Small intestine (tissue), 7 donors: ENCODE data around the gene GIGYF1. TPM values are rescaled to one million over a fixed set of nuclear protein-coding genes. Genes with fewer than 3 reads are reported as not detected.
"Not testable (repeated sequence)": the region's sequence is repeated elsewhere in the genome, so short reads cannot be mapped to it uniquely, and the experiment has no call there.

Experiments used
- DNase-seq, 2 donors: peaks; one replicate each; pipeline versions ENCODE4 v3.0.0 to v3.0.0-alpha.2; 2013
- FAIRE-seq: peaks from 2 replicates; lab custom pipeline; 2012; peaks lifted over from hg19 to GRCh38; lab: Jason Lieb, UNC
- H3K27ac ChIP-seq, 3 donors: one replicate each; pipeline ENCODE4 v1.5.1; 2013; ENCODE audit warnings: low read length in 2 of 3, mild to moderate bottlenecking in 2 of 3, control low read depth in 1 of 3, inconsistent platforms in 1 of 3, low read depth in 1 of 3, moderate library complexity in 1 of 3
- H3K27me3 ChIP-seq, 3 donors: one replicate each; pipeline ENCODE4 v1.6.1; 2013; ENCODE audit warnings: low read length in 3 of 3, inconsistent platforms in 1 of 3; ENCODE audit not compliant: control insufficient read depth in 3 of 3, insufficient read depth in 3 of 3
- H3K36me3 ChIP-seq, 3 donors: one replicate each; pipeline ENCODE4 v1.6.1; 2013; ENCODE audit warnings: low read length in 3 of 3, inconsistent platforms in 1 of 3, low read depth in 1 of 3, mild to moderate bottlenecking in 1 of 3, moderate library complexity in 1 of 3; ENCODE audit not compliant: control insufficient read depth in 3 of 3, insufficient read depth in 2 of 3
- H3K4me1 ChIP-seq, 3 donors: one replicate each; pipeline ENCODE4 v1.6.1; 2013; ENCODE audit warnings: low read length in 2 of 3, inconsistent platforms in 1 of 3, low read depth in 1 of 3, mild to moderate bottlenecking in 1 of 3, moderate library complexity in 1 of 3; ENCODE audit not compliant: control insufficient read depth in 3 of 3, insufficient read depth in 2 of 3
- H3K4me3 ChIP-seq, 3 donors: one replicate each; pipeline ENCODE4 v1.5.1; 2013; ENCODE audit warnings: low read length in 3 of 3, control low read depth in 1 of 3, inconsistent platforms in 1 of 3, low read depth in 1 of 3, mild to moderate bottlenecking in 1 of 3, moderate library complexity in 1 of 3
- H3K9me3 ChIP-seq, 2 donors: one replicate each; pipeline ENCODE4 v1.6.1; 2013; ENCODE audit warnings: low read depth in 1 of 2, low read length in 1 of 2; ENCODE audit not compliant: control insufficient read depth in 2 of 2, insufficient read depth in 1 of 2
- WGBS, 3 donors: extraction: QIAGEN DNeasy Blood & Tissue Kit; methylation state at CpG; one replicate each; pipeline ENCODE4 v1.1.7; 2013; 5-methylcytosine and 5-hydroxymethylcytosine counted together
- polyA plus RNA-seq, 4 donors: library from polyadenylated mRNA; stranded (reverse) in 3 of 4; unstranded in 1 of 4; fragments of 200-250 nt in 3 of 4; fragments of 120-200 nt in 1 of 4; gene quantifications; one replicate each; pipeline versions ENCODE4 v1.2.1 to v1.2.3, GENCODE V29; 2013
- donor health status: healthy with polysubstance abuse.
- donor health status: control.
- donor health status: control.
- donor health status: Bipolar disorder and iron deficiency.
- donor health status: healthy.

GIGYF1 gene
- polyA plus RNA-seq, 4 donors = 15.7 to 49.1 (median 17.9) TPM

GRCh38 chr7:100669106-100669505 lies 24.9 kb downstream of the GIGYF1 start:
- DNase-seq, H3K27ac ChIP-seq, H3K27me3 ChIP-seq, H3K9me3 ChIP-seq, H3K36me3 ChIP-seq, H3K4me1 ChIP-seq, H3K4me3 ChIP-seq, FAIRE-seq: not testable (repeated sequence)
- WGBS, 3 donors = 93 to 97% (median 95%) methylated on average over 12 of the region's 12 CpGs

- DNase-seq (no peak), FAIRE-seq (no peak)
- no peaks in the 10 kb centered on the region for H3K9me3 ChIP-seq
- 82 to 90% (median 87%) methylated on average over 2 of the region's 2 CpGs for WGBS, 3 donors
- no peaks in the 10 kb centered on the region for H3K36me3 ChIP-seq
- H3K27ac ChIP-seq = no peak overlapping the region
- no peaks in the 10 kb centered on the region for H3K4me1 ChIP-seq
- peaks cover 0 to 9% (median 0%) of the 10 kb centered on the region in 3 donors for H3K27me3 ChIP-seq
- no peak overlapping the region for H3K4me3 ChIP-seq
These were observed 26.0 kb downstream of the GIGYF1 start for GRCh38 chr7:100668069-100668449.

- no peak for DNase-seq
- H3K9me3 ChIP-seq = no peaks in the 10 kb centered on the region
- FAIRE-seq = no peak
- no peaks in the 10 kb centered on the region for H3K36me3 ChIP-seq
- H3K27ac ChIP-seq = no peak overlapping the region
- H3K4me1 ChIP-seq = no peaks in the 10 kb centered on the region
- peaks cover 0 to 9% (median 0%) of the 10 kb centered on the region in 3 donors for H3K27me3 ChIP-seq
- H3K4me3 ChIP-seq = no peak overlapping the region
- 79 to 82% (median 82%) methylated on average over 16 of the region's 16 CpGs for WGBS, 3 donors
These were observed 26.6 kb downstream of the GIGYF1 start for GRCh38 chr7:100667331-100668068.

GRCh38 chr7:100665168-100665726 lies 28.8 kb downstream of the GIGYF1 start:
- H3K4me3 ChIP-seq = no peak overlapping the region
- no peaks in the 10 kb centered on the region for H3K9me3 ChIP-seq
- 94 to 96% (median 95%) methylated on average over 5 of the region's 5 CpGs for WGBS, 3 donors
- no peaks in the 10 kb centered on the region for H3K4me1 ChIP-seq
- no peak overlapping the region for H3K27ac ChIP-seq
- DNase-seq (no peak), FAIRE-seq (no peak)
- H3K27me3 ChIP-seq = peaks cover 0 to under 1% (median 0%) of the 10 kb centered on the region in 3 donors
- H3K36me3 ChIP-seq = no peaks in the 10 kb centered on the region

DNA sequence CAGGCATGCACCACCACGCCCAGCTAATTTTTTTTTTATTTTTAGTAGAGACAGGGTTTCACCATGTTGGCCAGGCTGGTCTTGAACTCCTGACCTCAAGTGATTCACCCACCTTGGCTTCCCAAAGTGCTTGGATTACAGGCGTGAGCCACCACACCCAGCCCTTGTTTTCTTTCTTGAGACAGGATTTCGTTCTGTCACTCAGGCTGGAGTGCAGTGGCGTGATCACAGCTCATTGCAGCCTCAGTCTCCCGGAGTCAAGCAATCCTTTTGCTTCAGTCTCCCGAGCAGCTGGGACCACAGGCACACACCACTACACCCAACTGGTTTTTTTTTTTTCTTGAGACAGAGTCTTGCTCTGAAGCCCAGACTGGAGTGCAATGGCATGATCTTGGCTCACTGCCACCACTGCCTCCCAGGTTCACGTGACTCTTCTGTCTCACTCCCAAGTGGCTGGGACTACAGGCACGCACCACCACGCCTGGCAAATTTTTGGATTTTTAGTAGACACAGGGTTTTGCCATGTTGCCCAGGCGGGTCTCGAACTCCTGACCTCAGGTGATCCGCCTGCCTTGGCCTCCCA lies 31.8 kb downstream of the GIGYF1 start:
- DNase-seq, FAIRE-seq, H3K9me3 ChIP-seq, H3K27ac ChIP-seq, H3K4me3 ChIP-seq, H3K4me1 ChIP-seq, H3K36me3 ChIP-seq: not testable (repeated sequence)
- WGBS, 3 donors = 51 to 77% (median 60%) methylated on average over 12 of the region's 12 CpGs
- H3K27me3 ChIP-seq = peaks cover 0 to 11% (median 2%) of the 10 kb centered on the region in 3 donors

GRCh38 chr7:100655908-100656674 lies 38.0 kb downstream of the GIGYF1 start, which contains the start of gene ACTL6B:
Gene ACTL6B, minus strand, starts transcription at chr7:100656448. Its CDS starts 94 bp downstream, at chr7:100656354.
- Histone ChIP-seq H3K4me1 (no peaks in the 10 kb centered on the region), H3K27ac (no peak within 1 kb of the TSS), H3K27me3 (peaks cover 0 to 44% (median 17%) of the 10 kb centered on the region in 3 donors), H3K36me3 (no peaks in the 10 kb centered on the region), H3K4me3 (no peak within 1 kb of the TSS), H3K9me3 (peaks cover 2 to 6% of the 10 kb centered on the region in 2 donors)
- 11 to 24% (median 19%) methylated on average over 43 to 63 of the region's 63 CpGs for WGBS, 3 donors
- DNase-seq (peak; percentile 36 to 77), FAIRE-seq (no peak)

DNA sequence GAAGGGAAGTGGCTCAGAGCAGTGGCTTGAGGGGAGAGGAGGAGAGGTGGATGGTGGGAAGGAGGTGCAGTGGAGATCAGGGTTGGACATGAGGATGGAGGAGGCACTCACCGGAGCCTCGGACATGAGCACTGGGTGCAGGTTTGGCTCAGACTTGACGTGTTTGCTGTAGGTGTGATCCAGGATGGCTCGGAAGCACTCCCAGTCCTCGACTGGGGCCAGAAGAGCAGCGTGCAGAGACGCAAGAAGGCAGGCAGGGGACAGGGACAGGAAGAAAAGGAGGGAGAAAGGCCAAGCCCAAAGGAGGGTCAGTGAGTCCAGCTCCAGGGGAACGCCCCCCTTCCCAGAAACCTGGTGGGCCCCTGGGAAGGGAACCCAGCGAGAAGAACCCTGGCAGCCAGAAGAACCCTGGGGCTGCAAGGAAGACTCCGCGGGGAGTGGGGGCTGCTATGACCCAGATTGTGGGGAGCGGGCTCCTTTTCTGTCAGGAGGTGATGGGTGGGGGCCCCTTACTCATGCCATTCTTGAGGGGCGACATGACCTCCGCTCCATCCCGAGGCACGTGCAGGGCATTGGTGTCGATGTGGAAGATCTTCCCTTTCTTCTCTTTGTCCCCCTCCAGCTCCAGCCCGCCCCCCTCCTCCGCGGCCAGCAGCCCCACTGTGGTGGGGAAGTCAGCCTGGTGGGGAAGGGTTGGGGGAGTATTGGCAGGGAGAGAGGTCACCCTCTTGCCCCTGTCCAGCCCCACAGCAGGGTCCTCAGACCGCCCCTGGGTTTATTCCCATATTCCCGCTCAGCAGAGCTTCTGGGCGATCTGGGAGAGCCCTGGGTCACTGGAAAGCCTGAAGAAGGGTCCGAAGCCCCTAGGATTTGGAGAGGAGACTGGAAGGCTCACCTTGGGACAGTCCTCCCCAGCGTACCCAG lies 38.9 kb downstream of the GIGYF1 start:
- peaks cover 2 to 6% of the 10 kb centered on the region in 2 donors for H3K9me3 ChIP-seq
- no peak overlapping the region for H3K27ac ChIP-seq
- no peak overlapping the region for H3K4me3 ChIP-seq
- WGBS, 3 donors = 50 to 64% (median 55%) methylated on average over 21 to 25 of the region's 25 CpGs
- no peaks in the 10 kb centered on the region for H3K36me3 ChIP-seq
- H3K4me1 ChIP-seq = no peaks in the 10 kb centered on the region
- H3K27me3 ChIP-seq = peaks cover 0 to 44% (median 17%) of the 10 kb centered on the region in 3 donors
- DNase-seq (no peak), FAIRE-seq (no peak)
